Activated T-helper 1 cell treated with Interleukin-2 at 50 U/mL for 16 hours (primary cell): ENCODE measurements around the gene KCNN3.
A peak's percentile ranks its signal among the peaks of the same experiment; 100 is the strongest.

Experiments used
- DNase-seq: peaks from one replicate; pipeline ENCODE4 v3.0.0-alpha.2; 2020; ENCODE audit warnings: low read depth

KCNN3 gene

DNA sequence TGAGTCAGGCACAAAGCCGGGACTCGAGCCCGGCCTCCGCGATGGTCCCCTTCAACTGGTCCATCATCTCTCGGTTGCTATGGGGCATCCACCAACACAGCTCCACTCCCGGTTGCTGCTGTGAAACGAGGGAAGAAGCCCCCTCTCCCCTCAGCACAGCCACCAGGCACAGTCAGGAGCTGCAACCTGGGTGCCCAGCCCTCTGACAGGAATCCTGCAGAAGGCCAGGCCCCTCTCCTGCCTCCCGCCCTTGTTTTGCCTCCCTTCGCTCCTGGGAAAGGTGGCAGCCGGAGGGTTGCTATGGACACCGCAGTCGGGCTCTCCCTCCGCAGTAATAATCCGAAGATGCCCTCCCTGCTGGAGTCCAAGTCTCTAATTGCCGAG lies 8.9 kb upstream of the KCNN3 start:
- no peak for DNase-seq

DNA sequence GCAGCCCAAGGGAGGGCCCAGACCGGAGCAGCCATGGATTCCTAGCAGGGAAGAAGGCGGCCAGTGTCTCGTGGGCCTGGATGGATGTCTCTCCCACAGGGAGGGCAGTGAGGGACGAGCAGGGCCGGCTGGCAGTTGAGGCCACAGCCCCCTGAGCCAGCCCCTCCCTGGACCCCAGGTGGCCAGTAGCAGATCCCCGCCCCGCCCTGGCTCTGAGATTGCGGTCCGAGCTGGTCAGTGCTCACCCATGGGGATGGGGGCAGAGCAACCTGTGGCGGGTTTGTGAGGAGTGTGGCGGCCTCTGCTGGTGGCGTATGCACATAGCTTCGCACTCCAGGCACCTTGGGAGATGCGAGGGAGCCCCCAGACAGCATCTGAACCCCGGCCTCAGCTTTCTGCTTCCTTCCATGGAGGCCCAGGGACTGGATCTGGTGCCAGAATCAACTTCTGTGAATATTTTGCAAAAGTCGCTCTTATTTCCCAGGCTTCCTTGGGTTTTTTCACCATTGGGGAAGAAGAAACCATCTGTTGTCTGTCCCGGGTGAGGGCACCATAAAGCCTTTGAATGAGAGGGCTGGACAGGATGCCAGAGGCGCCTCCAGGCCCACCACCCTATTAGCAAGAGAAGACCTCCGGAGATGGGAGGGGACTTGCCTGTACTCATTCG lies 8.4 kb upstream of the KCNN3 start:
- DNase-seq: peak; percentile 46

DNA sequence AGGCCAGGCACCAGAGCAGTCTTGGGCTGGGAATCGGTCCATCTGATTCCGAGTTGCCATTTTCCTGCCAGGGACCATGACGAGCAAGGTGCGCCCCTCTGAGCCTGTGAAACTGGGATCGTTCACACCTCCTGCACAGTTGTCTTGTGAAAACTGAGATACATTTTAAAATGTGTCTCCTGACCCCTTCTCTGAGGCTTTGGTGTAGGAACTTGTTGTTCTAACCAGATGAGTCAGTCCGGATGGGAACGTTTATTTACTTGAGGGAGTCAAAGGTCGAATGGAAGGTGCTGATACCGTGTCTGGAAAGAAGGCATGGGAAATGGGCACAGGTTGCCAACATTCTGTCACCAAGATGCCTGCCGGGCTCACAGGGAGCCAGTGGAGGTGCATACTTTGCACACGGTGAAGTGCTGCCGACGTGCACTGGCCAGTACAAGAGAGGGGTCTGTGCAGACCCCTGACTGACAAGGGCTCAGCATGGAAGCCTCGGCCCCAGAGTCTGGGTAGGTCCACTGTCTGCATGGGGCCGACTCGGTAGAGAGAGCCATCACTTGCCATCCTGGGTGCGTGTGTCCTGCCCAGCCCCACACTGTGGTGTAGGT lies 7.4 kb upstream of the KCNN3 start:
- DNase-seq: no peak

DNA sequence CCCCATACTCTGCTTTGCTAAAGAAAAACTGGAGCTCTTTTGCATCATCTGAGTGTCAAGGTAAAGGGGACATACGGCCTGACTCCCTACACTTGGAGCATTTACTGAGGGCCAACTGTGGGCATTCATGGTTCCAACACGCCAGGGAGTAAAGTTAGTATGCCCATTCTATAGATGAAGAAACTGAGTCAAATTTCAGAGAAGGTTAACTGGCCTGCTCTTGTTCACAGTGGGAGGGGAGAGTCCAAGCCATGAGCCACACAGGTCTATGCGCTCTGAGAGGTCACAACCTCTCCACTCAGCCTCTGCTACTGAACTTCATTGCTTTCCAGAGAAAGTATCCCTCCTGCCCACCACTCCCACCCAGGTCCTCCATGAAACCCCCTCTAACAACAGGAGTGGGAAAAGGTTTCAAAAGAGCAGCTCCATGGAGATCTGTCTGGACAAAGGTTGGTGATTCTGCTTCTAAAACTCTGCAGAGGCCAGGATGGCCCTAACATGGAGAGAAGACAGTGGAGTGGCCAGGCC lies 6.8 kb upstream of the KCNN3 start:
- no peak for DNase-seq

DNA sequence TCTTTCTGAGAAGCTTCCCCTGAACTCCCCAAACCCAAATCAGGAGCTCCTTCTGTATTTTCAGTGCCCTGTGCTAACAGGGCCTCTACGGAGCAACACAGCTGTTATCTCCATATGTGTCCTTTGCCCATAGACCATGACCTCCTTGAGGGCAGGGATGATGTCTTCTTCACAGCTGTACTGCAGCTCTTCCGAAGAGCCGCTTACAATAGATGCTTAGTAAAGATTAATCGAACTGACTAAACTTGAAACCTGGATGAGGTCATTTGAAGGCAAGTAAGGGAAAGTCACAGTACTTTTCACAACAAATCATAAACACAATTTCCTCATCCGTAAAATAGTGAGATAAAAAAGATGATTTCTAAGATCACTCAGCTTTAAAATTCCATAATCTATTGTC lies 4.4 kb upstream of the KCNN3 start:
- no peak for DNase-seq

DNA sequence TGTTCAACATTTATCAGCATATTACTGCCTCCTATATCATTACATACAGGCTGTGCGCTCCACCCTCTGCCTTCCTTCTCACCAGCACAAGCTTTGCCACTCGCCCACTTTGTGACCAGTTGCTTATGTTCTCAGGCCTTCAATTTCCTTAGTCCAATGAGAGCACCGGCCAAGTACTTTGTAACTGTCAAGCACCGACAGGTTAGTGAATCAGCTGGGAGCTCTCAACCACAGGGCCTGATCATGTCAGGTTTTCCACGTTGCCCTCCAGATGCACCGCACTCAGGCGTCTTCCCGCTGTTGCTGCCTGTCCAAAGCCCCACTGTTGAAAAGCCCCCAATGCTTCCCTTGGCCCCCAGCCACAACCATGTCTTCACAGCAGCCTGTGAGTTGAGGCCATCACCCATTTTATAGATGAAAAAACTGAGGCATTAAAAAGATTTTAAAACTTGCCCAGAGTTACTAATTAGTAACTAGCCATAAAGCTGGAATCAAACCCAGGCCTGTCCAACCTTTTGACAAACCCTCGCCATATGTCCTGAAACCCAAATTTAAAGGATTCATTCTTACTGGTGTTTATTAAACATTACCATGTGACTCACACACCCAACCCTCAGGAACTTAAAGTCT lies 3.4 kb upstream of the KCNN3 start:
- no peak for DNase-seq

DNA sequence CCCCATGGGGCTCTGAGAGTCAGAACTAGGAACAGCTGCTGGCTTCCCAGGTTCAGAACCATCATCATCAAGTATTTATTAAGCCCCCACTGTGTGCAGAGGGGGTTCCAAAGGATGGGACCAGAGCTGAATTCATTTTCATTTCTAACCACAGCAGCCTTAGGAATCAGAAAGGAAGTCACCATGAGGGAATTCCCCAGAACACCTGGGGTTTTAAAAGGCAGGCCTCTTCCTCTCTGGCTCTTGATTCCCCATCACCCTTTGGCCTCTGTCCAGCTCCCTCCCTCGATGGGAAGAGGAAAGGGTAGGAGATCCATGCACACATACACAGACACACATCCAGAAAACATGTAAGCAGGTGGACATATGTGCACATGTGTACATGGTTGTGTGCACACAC lies 1.3 kb upstream of the KCNN3 start:
- no peak for DNase-seq

DNA sequence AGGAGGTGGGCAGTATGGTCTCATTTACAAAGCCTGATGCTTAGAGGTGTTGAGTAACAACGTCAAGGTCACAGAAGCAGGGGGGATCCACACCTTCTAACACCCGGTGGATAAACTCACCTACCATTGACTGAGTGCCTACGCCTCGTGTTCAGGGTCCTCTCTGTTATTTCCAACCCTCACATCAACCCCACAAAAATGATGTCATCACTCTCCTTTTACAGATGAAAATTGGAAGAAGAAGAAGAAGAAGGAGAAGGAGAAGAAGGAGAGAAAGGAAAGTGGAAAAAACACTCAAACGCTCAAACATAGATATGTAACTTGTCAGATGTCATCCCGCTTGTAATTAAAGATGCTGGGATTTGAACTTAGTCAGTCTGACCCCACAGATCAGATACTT lies 653 bp upstream of the KCNN3 start:
- DNase-seq: no peak

DNA sequence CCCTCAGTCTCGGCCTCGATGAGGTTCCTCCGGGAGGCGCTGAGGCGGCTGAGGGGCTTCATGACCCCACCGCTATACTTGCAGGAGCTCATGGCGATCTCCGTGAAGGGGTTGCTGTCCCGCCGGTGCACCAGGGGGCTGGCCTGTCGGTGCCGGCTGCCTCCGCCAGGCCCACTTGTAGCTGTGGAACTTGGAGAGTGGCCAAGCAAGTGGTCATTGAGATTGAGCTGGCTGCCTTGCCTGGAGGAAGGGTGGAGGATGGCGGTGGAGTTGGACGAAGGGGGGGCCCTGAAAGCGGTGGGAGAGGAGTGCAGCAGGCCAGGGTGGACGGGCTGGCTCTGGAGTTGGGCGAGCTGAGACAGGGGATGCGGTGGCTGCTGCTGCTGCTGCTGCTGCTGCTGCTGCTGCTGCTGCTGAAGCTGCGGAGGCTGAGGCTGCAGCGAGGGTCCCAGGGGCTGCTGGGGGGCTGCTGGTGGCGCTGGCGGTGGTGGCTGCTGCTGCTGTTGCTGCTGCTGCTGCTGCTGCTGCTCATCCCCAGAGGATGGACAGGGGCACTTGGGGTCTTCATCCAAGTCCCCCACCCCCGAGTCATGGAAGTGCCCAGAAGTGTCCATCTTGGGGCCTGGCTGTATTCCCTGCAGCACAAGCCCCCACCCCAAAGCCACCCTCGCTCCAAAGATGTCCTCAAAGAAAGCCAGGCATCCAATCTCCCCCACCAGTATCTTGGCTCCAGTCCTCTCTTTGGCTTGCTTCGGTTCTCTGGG lies 548 bp downstream of the KCNN3 start:
- no peak for DNase-seq

DNA sequence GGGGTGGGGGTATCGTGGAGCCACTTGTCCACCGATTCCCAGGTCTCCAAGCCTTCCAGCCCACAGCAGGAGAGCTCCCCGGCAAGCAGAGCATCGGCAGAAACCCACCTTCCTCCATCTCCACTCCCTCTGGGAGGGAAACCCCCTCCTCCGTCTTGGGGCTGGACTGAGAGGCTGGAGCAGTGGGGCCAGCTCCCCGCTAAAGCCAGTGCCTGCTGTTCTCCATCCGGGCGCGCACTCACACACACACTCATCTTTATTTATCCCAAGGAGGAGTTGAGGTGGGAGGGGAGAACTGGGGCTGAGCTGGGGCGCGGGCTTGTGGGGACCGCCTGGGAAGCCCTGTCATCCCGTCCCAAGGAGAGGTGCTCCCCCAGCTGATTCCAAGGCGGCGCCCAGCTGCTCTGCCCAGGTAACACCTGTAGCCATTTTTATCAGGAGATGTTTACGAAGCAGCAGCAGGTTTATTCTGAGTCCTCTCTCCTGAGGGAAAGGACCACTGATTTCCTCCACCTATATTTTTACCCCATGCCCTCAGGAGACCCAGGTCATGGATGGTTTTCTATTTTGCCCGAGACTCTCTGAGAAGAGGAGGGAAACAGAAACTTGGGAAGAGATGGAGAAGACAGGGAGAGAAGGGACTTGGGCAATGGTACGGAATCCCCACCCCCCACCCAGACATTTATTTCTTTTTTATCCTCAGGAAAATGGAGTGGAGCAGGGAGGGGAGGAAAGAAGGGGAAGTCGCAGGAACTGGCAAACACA lies 2.1 kb downstream of the KCNN3 start:
- no peak for DNase-seq

DNA sequence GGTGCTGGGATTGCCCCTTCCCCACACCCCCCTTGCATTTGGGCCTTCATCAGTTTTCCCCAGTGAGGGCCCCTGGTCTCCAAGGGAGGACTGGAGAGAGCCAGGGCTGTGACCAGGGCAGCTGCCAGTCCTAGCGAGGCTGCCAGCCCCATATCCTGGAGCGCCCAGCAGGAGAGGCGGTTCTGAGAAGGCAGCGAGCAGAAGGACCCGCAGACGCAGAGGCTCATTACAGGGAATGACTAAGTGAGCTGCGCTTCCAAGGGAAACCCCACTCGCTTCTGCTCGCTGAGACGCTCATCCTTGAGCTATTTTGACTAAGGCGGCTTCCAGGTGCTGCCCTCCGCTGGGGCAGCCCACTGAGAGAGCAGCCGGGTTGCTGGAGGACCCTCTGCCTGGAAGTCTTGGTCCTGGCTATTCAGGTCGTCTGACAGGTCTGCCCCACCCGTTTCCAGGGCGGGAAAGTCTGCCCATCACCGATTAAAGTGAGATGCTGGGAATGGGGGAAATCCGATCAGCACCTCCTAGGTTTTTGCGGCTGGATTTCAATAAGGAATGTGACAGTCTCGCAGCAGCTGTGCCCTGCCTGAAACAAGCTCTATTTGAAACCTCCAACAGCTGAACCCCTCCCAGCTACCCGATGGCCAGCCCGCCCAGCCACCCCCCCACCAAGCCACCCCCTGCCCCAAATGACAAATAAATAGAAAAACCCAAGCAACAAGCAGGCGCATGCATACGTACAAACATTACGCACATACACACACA lies 2.8 kb downstream of the KCNN3 start:
- DNase-seq: no peak

DNA sequence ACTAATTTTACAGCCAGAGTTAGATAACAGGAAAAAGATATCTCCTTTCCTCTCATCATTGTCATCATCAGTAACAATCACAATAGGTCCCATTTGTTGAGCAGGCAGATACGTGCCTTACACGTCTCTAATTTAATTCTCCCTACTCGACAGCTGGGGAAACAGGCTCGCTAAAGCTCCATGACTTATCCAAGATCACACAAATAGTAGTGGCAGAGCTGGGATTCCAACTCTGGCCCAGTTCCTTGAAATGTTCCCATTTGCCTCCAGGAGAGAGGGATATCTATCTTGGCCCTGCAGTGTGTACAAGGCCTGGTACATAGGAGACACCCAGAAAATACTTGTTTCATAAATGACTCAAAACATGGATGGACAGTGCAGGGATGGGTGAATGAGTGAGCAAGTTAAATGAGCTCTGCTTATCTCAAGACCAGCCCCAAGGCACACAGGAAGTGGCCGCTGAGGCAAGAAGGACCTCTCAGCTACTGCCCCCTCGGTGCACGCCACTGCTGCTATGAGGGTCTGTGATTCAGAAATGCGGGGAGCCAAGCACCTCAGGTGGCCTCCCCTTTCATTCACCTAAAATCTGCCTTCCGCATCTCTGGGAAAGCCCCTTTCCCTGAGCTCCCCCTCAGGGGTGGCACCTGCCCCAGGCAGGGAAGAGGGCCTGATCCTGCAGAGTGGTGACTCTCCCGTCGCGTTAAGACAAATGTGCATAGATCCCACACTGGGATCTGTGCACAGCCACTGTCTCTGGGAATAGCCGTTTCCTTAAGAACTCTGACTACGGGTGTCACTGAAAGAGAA lies 3.6 kb downstream of the KCNN3 start:
- no peak for DNase-seq

DNA sequence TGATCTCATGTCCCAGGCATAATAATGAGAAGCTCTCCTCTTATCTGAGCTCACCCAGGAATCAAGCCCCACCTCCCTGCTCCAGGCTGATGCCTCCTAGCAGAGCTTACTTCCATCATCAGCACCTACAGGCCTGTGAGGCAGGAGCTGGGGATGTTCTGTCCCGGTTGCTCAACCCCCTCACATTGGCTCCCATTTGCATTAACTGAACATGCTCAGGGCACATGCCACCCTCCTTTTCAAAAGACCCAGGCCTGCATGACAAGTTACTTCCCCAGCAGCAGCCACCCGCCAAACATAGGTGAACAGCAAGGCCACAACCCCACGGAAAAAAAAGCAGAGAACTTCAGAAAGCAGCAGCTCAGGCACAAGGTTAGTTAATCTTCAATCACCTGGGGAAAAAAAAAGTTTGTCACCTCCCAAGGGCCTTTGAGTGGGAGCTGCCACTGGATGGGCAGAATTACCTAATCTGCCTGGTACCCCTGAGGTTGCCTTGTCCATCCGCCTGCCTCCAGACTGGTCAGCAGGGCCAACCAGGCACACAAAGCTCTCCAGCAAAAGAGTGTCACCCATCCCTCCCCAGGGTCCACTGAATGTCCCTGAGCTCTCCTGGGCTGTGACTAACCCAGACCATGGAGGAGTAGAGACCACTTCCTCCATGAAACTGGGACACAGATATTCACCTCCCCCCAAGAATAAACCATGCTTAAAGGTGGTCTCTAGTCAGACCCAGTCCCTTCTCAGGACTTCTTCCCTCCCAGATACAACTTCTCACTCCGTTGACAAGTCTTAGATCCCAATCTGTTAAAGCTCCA lies 4.4 kb downstream of the KCNN3 start:
- DNase-seq: no peak

DNA sequence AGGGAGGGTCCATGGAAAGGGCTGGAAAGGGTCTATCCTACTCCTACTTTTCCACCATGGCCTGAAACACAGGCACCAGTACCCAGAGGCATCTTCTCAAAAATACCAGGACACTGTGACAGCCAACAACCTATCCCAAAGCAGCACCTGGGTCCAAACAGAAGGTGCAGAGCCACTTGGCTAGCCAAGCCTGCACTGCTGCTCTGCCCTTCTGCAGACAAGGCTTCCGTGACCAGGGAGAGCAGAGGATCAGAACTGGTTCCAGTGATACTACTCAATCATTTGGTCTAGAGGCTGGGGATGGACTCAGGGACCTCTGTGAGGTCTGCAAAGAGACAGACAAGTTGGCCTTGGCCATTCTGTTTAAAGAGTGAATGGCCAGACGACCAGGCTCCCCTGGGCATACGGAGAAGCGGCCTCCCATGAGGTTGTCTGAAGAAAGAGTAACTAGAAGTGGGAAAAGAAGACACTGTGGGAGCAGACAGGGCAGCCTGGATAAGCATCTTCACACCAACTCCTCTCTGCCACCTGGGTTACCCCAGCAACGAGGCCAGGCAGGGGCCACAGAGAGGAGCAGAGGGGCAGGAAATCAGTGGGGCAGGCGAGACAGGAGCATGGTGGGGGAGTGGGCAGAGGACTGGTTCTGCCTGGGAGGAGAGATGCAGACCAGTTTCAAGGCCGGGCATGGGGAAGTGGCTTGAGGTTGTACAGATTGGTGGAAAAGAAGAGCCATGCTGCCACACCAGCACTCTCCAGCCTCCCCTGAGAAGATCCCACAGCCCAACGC lies 5.7 kb downstream of the KCNN3 start:
- no peak for DNase-seq

DNA sequence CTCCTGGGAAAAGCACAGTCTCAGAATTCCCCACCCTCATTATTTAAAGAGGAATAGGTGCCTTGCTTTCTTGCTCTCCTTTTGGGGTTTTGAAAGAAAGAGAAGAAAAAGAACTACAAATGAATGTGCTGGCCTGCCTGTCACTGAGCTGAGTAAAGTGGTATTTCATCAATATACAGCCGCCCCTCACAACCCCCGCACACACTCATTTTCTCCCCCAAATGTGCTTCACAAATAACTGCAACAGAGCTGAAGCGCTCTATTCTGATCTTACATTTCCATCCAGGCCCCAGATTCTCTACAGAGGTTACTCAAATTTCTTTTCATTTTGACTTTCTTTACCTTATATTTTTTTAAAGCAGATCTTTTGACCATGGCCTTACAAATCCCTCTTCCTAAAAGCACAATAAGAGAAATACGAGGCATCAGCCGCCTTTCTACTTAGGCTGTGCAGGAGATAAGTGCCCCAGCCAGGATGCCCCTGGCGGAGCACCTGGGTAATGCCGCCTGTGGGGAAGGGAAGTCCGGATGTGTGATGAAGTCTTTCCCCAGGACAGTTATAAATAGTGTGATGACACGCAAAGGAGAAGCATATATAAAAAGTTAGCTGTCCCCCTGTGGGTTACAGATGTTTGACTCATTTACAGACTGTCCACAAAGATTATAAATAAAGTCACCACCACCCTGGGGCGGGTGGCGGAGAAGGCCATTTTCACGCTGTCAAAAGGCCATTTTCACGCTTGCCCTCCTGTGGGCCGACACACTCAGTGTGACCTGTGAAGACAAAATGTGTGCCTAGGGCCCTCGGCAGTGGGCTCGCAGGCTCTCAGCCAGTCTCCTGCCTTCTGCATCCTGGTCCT lies 6.5 kb downstream of the KCNN3 start:
- no peak for DNase-seq

DNA sequence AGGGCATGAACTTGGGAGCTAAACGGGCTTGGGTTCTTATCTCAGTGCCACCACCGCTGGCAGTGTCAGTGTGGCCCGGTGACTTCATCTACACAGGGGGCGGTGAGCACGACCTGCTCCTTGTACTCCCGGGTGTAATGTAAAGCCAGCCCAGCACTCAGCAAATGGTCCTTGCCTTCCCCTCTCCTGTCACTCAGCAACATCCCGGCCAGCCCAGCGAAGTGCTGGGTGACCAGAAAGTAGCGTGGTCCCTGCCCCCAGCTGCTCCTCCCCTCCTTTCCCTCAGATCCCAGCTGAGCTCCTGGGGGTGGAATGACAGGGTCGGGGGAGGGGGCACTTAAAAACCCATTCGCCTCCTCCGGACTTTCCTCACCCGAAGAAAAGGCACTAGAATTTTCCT lies 7.2 kb downstream of the KCNN3 start:
- DNase-seq: no peak

DNA sequence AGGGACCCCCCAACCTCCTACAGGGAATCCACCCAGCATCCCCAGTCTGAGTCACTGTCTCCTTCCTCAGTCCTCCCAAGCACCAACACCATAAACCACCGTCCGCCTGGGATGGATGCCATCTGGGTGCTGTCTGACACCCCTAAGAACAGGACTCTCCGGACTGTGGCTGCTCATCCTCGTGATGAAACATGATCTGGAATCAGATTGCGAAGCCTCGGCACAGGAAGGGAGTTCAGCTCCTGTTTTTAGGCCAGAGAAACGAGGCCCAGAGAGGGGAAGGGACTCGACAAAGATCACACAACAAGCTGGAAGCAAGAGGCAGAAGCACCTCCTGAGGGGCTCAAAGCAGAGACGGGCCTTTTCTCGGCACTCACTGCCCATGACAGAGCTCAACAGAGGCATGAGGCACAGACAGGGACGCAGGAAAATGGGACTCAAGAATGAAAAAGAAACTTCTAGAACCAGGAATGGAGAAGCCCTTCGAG lies 8.4 kb downstream of the KCNN3 start:
- no peak for DNase-seq
